GM18511 (cell line): ENCODE measurements around the gene SEMA7A.
A peak's percentile ranks its signal among the peaks of the same experiment; 100 is the strongest.

ENCODE experiments used
- ATAC-seq: cut with Tn5 transposase; IDR thresholded peaks from one replicate; pipeline ENCODE4 v1.9.1; 2021; ENCODE audit warnings: mild to moderate bottlenecking, moderate library complexity; ENCODE audit not compliant: unreplicated experiment

The SEMA7A gene

DNA sequence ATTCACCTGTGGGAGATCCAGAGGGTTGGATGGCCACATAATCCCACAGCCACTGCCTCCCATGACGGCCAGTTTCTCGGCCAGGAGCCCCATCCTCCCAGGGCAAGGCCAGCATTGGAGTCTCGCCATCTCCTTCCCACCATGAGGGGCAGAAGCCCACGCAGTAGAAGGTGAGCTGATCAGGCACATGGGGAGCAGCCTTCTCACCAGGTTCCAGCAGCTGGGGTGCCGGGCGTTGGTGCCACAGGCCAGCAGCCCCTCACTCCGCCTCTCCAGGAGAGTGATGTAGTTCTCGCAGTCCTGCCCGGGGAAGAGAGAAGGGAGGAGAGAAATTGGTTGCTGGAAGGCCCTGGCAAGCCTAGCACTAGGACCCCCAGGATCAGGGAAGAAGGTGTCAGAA, 16.1 kb downstream of the SEMA7A start:
- ATAC-seq: no peak

DNA sequence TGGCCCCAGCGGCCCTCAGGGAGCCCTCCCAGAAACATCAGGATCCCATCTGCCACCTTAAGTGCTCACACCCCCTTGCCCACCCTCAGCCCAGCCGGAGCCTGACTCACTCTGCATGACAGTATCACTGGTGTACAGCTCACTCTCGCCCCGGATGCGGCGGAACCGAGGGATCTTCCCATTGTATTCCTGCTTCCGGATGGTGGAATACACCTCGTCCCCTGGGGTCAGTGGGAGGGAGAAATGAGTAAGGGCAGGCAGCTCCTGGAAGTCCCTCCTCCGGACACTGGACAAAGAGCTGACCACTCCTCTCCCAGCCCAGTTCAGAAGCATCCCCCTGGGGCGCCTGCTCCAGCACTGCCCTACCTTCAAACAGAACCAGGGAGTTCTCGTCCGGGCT, 16.5 kb downstream of the SEMA7A start:
- no peak for ATAC-seq

DNA sequence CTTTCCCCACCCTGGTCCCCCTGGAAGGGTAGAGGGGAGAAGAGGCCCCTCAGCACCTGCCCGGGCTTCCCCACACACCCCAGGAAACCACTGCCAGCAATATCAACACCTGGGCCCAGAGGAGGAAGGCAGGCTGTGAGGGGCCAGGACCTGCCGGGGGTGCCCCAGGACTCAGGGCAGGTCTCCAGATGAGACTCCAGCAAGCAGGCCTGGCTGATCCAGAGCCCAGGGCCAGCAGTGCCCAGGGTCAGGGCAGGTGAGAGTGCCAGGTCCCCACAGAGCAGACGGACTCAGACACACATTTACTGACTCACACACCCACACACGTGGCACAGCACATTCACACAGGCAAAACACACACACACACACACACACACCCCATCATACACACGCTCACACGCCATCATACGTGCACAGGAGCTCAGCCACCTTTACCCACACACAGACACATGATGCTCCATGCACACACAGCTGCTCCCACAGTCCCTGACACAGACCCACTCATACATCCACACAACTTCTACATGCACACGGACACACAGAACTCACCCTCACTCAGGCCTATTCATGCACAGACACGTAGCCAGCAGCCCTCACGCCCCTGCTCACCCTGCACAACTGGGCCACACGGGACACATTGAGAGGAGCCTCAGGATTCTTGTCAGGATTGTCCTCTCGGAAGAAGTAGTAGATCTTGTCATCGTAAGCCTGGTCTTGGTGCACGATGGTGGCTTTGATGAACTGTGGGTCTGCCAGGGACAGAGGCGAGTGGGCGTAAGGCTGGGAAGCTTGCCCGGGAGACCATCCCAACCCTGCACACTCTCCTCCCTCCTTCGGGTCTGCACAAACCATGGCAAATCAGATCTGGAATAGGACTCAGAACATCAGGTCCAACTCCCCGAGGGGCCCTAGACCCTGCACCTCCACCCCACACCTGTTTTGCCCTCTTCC, 17.5 kb downstream of the SEMA7A start:
- ATAC-seq: no peak

DNA sequence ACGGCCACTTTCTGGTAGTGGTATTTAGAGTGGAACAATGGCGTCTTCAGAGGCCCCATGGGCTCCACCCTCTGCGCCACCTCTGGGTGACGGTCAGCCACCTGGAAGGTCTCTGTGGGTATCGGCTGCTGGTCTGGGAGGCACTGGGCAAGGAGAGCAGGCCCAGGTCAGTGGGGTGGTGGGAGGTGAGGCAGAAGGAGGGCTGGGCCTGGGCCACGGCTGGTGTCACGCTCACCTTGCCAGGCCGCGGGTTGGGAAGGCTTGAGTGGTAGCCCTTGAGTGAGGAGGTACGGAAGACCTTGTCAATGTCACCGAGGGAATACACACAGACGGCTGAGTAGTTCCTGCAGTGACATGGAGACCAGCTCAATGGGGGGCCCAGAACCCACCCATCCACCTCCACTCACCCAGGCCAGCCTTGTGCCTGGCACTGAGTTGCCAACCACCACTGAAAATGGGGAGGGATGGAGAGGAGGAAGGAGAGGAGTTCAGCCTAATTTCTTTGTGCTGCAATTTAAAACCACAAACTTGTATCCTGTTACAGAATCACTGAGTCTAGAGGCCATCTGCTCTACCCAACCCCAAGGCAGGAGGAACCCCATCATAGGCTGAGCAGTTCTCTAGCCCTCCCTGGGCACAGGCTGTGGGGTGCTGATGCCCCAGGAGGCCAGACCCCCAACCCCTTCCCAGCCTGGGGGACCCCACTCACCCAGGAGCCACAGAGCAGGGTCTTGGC, 19.0 kb downstream of the SEMA7A start:
- ATAC-seq: no peak

DNA sequence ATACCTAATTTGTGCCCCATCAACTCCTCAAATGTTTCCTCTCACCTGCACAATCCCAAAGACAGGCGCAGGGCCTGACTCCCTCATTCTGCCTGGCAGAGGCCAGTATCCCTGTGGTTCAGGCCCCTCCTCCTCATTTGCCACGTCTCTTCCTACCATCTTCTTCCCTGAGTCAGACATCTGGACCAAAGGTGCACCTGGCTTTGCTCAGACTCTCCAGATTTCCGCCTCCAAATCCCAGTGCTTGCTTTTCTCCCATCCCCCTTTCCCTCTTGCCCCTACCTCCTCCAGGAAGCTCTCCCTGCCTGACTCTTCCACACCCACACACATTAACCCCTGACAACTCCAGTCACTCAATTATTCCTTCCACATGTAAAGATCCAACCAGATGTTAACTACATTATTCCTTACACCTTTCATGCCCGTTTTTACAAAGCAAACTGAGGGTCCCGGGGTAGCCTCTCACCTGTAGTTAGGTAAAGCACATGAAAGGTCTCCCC, 19.6 kb downstream of the SEMA7A start:
- ATAC-seq: no peak

DNA sequence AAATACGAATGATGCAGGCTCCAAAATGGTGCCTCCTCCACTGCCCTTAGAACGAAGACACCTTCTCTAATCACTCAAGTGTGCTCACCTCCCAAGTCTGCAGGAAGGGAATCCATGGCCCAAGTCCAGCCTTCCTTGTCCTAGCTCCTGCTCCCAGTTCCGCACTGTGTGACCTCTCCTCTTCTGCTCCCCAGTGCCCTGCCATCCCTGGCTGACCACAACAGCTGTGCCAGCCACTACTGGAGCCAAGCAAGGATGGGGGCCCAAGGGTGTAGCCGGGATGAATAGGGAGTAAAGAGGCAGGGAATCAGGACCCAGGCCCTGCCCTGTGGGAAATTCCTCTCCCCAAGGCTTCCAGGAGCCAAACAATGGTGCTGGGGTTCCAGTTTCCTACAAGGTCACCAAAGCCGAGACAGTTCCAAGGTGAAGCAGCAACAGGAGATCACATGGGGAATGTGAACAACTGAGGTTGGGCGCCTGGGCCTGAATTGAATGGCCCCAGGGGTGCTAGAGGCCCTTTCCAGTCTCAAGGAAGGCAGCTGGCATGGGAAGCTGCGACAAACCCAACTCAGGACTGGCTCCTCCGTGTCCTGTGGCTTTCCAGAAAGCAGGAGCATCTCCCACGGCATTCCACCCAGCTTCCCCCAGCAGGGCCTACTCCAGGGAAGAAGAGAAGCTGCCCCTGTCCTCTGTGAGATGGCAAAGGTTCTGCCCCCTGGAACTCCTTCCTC, 20.2 kb downstream of the SEMA7A start:
- ATAC-seq: no peak

DNA sequence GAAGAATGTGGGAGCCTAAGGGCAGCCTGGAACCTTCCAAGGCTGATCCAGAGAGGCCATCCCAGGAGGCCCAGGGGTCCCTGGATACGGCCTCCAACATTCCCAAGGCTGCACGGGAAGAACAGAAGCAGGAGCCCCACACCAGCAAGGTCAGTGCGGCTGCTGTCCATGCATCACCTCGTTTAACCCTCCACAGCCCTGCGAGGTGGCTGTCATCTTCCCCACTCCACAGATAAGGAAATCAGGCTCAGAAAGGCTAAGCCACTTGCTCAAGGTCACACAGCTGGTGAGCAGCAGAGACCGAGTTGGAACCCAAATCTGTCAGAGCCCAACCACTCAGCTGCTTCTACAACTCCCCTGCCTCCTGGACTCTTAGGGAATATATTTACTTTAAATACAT, 21.6 kb downstream of the SEMA7A start:
- no peak for ATAC-seq

DNA sequence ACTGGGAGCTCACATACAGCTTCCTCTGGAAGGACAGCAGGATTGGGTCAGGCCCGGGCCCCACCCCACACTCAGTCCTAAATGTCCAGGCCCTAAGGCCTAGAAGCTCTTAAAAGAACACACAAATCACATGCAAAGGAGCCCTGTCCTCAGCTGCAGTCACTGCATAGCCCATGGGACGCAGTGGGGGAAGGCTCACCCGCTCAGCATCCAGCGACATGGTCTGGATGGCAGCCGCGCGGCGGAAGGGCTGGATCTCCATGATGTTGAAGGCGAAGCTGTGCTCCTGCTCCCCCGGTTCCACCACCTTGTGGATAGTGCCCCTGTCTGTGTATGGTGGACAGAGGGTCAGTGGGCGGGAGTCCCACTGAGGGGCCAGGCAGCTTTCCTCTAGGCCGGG, 22.1 kb downstream of the SEMA7A start:
- ATAC-seq: no peak

DNA sequence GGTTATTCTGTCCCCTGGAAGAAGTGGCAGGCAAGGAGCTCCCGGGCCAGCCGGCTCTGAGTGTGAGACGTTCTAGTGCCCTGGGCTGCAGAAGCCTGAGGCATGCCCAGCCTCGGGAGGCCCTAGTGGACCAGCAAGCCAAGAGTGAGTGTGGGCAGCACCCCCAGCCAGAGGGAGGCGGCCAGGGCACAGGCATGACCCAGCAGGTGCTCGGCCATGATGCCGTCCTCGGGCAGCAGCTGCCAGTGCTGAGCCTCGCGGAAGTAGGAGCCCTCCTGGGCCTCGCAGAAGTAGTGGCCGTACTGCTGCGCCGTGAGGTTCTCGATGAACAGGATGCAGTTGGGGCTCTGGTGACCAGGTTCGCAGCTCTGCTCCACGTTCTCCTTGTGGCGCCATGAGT, 23.3 kb downstream of the SEMA7A start:
- ATAC-seq: no peak

DNA sequence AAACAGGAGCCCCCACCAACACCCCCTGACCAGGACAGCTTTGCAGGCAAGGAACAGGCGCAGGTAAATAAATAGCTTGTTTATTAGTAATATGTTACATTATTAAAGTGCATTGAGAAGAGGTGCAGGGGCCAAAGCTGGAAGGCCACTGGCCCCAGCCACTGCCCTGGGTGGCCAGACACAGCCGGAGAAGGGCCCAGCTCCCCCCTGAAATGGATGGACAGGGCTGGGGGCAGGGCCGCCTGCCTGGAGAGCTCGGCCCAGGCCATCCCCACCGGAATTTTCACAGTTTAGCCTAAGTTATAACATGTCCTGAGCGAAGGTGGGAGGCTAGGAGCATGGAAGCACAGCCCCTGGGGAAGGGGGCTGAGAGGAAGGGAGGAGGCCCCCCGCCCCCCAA, 24.5 kb downstream of the SEMA7A start:
- no peak for ATAC-seq

DNA sequence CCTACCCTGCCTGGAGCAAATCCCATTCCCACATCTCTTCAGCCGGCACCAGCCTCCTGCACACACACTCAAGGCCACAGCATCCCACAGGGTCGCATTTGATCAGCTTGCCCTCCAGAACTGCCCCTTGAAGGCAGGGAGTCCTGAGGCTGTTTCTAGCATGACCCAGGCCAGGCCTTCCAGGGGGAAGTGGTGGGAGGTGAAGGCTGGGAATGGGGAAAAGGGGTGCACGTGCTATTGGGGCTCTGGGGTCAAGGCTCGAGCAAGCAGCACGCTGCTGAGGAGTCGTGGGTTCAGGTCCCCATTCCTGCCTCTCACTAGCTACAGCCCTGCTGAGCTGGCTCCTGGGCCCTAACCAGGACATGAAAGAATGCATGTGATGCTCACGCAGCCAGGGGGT, 24.9 kb downstream of the SEMA7A start:
- no peak for ATAC-seq

DNA sequence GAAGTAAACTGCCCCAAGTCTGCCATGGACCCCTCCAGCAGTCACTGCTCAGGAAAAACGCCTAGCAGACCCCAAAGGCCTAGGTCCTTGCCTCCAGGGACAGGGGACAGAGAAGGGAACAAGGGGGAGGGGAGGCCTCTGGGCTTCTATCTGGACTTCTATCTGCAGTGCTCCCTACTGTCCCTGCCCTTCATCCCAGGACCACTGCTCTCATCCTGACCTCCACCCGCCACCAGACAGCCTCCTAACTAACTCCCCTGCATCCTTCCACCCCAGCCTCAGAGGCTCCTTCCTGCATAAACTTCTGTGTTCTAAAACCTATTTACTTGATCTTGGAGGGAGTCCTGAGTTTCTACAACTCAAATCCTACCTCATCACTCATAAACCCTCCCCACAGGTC, 25.4 kb downstream of the SEMA7A start:
- ATAC-seq: no peak

DNA sequence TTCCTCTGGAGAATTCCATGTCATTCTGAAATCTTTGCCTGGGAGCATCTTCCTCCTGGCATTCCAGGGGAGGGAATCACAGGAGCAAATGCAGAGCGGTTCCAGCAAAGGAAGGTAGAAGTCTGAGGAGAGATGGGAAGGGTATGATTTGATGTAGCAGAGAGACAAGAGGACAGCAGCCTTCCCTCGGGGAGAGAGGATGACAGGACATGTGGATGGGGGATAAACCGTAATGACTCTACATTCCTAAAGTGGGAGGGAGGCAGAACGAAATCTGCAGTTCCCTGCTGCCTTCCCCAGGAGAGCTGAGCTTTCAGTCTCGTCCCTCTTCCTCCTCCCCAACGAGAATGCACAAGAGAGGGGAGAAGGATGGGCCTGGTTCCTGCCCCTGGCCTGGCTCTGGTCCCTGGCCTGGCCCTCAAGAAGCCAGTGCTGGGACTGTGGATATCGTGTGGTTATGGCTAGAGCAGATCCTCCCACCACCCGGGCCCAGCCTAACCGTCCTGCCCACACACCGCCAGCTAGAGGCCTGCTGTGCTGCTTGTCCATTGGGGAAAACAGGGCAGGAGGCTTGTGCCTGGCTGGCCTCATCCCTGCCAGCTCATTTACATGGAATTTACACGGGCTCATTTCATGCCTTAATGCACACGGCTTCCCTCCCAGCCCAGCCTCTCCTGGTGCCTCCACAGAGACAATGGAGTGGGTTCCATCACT, 26.6 kb downstream of the SEMA7A start:
- ATAC-seq: no peak

DNA sequence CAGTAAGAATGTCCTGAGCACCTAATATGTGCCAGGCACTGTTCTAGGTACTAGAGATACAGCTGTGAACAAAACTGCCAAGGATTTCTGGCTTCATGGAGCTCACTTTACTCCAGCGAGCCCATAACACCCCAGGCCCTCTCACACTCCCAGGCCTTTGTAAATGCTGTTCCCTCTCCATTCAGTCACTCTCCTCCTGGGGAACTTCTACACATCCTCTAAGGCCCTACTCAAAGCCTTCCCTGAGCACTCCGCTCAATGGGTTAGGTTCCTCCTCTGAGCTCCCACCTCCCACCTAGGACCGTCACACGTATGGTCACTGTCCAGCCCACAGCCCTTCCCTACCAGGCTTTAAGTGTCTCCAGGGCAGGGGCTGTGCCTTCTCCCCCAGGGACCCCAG, 27.2 kb downstream of the SEMA7A start:
- no peak for ATAC-seq

DNA sequence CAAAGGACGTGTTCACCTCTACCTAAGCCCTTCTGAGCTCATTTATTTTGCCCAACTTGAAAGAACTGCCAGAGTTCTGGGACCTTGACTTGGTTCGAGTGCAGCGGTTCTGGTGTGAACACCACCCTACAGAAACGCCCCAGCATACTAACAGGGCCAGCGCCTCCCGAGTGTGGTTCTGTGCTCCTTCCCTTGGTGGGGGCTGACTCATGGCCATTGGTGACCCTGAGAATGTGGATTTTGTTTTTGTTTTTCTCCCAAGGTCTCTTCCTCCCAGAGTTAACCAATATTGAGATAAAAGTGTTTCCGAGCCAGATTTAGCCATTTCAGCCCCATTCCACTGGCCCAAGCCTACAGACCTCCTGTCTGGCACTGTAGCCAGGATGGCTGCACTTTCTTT, 27.9 kb downstream of the SEMA7A start:
- ATAC-seq: no peak

DNA sequence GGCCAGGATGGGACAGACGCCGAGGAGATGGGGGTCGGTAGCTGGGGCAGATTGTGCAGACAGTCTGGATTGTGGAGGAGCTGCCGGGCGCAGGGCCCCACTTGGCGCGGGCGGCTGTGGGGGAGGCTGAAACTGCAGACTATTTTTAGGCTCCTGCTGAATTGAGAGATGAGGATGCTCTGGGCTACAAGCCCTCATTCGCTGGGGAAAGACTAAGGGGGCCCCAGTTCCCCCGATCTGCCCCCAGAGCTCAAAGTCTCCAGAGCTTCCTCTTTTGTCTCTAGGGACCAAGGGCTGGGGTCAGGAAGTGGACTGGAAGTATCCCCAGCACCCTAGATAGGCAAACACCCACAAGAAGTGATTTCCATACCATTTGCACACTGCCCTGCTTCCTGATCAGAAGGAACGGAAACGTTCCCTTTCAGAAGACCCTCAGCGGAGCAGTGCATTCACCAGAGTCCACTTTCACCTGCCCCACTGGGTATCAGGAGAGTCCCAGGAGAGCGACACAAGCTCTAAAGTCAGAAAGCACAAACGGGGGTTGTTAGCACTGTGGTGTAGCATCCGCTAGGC, 29.7 kb downstream of the SEMA7A start:
- peak; percentile 37 for ATAC-seq

DNA sequence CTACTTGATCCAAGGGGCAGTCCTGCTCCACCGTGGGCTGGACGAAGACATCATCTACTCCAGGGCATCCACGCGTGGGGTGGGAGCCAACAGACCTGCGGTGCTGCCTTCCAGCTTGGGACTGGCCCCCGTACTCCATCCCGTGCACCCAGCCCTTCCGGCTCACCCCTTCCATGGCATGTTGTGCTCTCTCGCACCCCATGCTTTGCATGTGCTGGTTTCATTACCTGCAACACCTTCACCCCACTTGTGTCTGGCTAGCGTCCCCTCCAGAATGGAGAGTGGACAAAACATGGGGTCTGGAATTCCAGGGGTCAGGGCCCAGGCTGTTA, 30.2 kb downstream of the SEMA7A start:
- peak; percentile 22 for ATAC-seq

DNA sequence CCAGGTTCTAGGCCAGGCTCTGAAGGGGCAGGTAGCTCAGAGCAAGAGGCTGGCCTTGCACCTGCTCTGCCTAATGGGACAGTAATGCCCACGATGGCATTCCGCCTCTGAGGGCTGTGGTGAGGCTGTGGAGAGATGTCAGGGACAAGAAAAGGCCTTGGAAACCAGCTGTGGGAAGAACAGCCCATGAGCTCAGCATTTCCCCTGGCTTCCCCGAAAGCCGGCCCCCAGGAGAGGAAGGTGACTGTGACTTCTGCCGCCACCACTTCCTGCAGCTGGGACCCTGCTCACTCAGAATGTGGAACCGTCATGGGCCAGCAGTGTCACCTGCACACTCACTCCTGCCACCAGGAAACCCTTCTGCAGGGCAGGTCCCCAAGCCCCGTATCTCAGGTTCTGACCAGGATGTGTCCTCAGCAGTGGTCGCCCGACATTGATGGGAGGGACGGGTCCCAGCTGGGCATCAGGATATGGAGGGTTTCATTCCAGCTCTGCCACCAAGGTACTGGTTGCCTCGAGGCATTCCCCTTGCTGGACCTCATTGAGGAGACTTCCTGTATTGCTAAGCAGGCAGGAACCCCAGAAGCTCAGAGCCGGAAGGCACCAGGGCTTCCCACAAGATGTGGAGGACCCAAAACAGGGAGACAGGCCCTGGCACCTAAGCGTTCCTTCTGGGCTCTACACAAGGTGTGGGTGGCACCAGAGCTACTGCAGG, 30.7 kb downstream of the SEMA7A start:
- ATAC-seq: peak; percentile 45

DNA sequence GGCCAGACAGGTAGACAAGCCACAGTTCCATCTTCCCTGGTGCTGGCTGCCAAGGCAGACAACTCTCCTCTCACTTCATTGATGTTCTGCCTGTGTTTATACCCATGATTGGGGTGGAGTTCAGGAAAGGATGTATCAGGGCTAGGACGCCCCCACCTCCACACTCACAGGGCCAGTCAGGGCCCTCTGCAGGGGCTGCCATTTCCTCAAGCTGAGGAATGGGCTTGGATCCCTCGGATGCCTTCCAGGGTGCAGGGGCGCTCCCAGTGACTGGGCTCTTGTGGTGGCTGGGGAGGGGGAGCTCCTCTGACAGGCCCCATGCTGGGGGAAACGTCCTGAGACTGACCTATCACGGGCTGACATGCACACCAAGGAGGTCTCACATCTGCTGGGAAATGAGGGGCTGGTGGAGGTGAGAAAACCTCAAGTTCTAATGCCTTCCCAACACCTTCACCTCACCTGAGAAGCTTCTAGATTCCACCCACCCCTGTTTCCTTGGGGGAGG, 31.4 kb downstream of the SEMA7A start:
- ATAC-seq: no peak
